WTC11 (cell line): ENCODE results near the gene TMEM179B. TPM values are rescaled to one million over a fixed set of nuclear protein-coding genes. Genes with fewer than 3 reads are reported as not detected.
A peak's percentile ranks its signal among the peaks of the same experiment; 100 is the strongest.

Experiments used
- ATF2 ChIP-seq: sonication (generic); formaldehyde crosslinking; IDR thresholded peaks from 2 replicates; pipeline ENCODE4 v1.8.1; 2022; ENCODE audit warnings: low read depth, missing genetic modification reagents, borderline replicate concordance
- CBFB ChIP-seq: sonication (generic); formaldehyde crosslinking; IDR thresholded peaks from 2 replicates; pipeline ENCODE4 v1.8.1; 2022; ENCODE audit warnings: mild to moderate bottlenecking, low read depth, missing genetic modification reagents
- ETV6 ChIP-seq: sonication (generic); formaldehyde crosslinking; IDR thresholded peaks from 2 replicates; pipeline ENCODE4 v1.8.1; 2022; ENCODE audit warnings: mild to moderate bottlenecking, missing genetic modification reagents
- FOXK1 ChIP-seq: sonication (generic); formaldehyde crosslinking; IDR thresholded peaks from 2 replicates; pipeline ENCODE4 v1.8.0; 2022; ENCODE audit warnings: mild to moderate bottlenecking, moderate library complexity, missing genetic modification reagents
- GABPB1 ChIP-seq: sonication (generic); formaldehyde crosslinking; IDR thresholded peaks from 2 replicates; pipeline ENCODE4 v1.8.1; 2023; ENCODE audit warnings: mild to moderate bottlenecking, missing genetic modification reagents
- KAT7 ChIP-seq: sonication (generic); formaldehyde crosslinking; IDR thresholded peaks from 2 replicates; pipeline ENCODE4 v1.8.1; 2023; ENCODE audit warnings: missing genetic modification reagents, mild to moderate bottlenecking, borderline replicate concordance
- MAX ChIP-seq: sonication (generic); formaldehyde crosslinking; IDR thresholded peaks from 2 replicates; pipeline ENCODE4 v1.8.0; 2022; ENCODE audit warnings: mild to moderate bottlenecking, missing genetic modification reagents
- MXD4 ChIP-seq: fragments of 250-450 bp; sonication (Bioruptor Pico); IDR thresholded peaks from 2 replicates; pipeline ENCODE4 v1.8.0; 2021; ENCODE audit warnings: mild to moderate bottlenecking, moderate library complexity, borderline replicate concordance
- MYBL2 ChIP-seq: sonication (generic); formaldehyde crosslinking; IDR thresholded peaks from 2 replicates; pipeline ENCODE4 v1.8.1; 2023; ENCODE audit warnings: mild to moderate bottlenecking, moderate library complexity, missing genetic modification reagents
- NR3C1 ChIP-seq: sonication (generic); formaldehyde crosslinking; conservative IDR thresholded peaks from 2 replicates; pipeline ENCODE4 v1.8.1; 2023; ENCODE audit warnings: low read depth, mild to moderate bottlenecking, missing genetic modification reagents
- PRRX2 ChIP-seq: fragments of 250-450 bp; sonication (Bioruptor Pico); IDR thresholded peaks from 2 replicates; pipeline ENCODE4 v1.8.0; 2021; ENCODE audit warnings: mild to moderate bottlenecking
- RORB ChIP-seq: fragments of 250-450 bp; sonication (Bioruptor Pico); IDR thresholded peaks from 2 replicates; pipeline ENCODE4 v1.9.0; 2021; ENCODE audit warnings: mild to moderate bottlenecking
- SMAD4 ChIP-seq: sonication (generic); formaldehyde crosslinking; IDR thresholded peaks from 2 replicates; pipeline ENCODE4 v1.8.0; 2022; ENCODE audit warnings: mild to moderate bottlenecking, missing genetic modification reagents
- SOX15 ChIP-seq: fragments of 250-450 bp; sonication (Bioruptor Pico); IDR thresholded peaks from 2 replicates; pipeline ENCODE4 v1.9.0; 2021; ENCODE audit warnings: mild to moderate bottlenecking
- TCF7 ChIP-seq: sonication (generic); formaldehyde crosslinking; IDR thresholded peaks from 2 replicates; pipeline ENCODE4 v1.8.0; 2022; ENCODE audit warnings: mild to moderate bottlenecking, low read depth, missing genetic modification reagents, moderate library complexity
- TEAD1 ChIP-seq: sonication (generic); formaldehyde crosslinking; IDR thresholded peaks from 2 replicates; pipeline ENCODE4 v1.8.0; 2022; ENCODE audit warnings: mild to moderate bottlenecking, missing genetic modification reagents
- ZNF423 ChIP-seq: fragments of 250-450 bp; sonication (Bioruptor Pico); IDR thresholded peaks from 2 replicates; pipeline ENCODE4 v2.1.2; 2022; ENCODE audit warnings: mild to moderate bottlenecking, moderate library complexity
- ZNF671 ChIP-seq: fragments of 250-450 bp; sonication (Bioruptor Pico); IDR thresholded peaks from 2 replicates; pipeline ENCODE4 v1.8.0; 2021; ENCODE audit warnings: mild to moderate bottlenecking
- total RNA-seq: library from RNA; stranded (reverse); gene quantifications from 3 replicates; pipeline ENCODE4 v1.2.3, GENCODE V29; 2021
- TF ChIP-seq, protein P1 (sequence below): sonication (generic); formaldehyde crosslinking; IDR thresholded peaks from 2 replicates; pipeline ENCODE4 v1.8.0; 2022; ENCODE audit warnings: missing genetic modification reagents
- TF ChIP-seq, protein P2 (sequence below): sonication (generic); formaldehyde crosslinking; IDR thresholded peaks from 2 replicates; pipeline ENCODE4 v1.8.1; 2023; ENCODE audit warnings: mild to moderate bottlenecking, missing genetic modification reagents, borderline replicate concordance
- TF ChIP-seq, protein P3 (sequence below): sonication (generic); formaldehyde crosslinking; IDR thresholded peaks from 2 replicates; pipeline ENCODE4 v1.8.0; 2023; ENCODE audit warnings: mild to moderate bottlenecking, missing genetic modification reagents
- TF ChIP-seq, protein P4 (sequence below): sonication (generic); formaldehyde crosslinking; conservative IDR thresholded peaks from 2 replicates; pipeline ENCODE4 v1.8.1; 2023; ENCODE audit warnings: mild to moderate bottlenecking, low read depth, missing genetic modification reagents, moderate library complexity
- TF ChIP-seq, protein P5 (sequence below): sonication (generic); formaldehyde crosslinking; IDR thresholded peaks from 2 replicates; pipeline ENCODE4 v1.8.1; 2023; ENCODE audit warnings: mild to moderate bottlenecking, missing genetic modification reagents, moderate library complexity

Gene TMEM179B
- total RNA-seq, 1 experiment from 2014 or later = 21.4 TPM

DNA sequence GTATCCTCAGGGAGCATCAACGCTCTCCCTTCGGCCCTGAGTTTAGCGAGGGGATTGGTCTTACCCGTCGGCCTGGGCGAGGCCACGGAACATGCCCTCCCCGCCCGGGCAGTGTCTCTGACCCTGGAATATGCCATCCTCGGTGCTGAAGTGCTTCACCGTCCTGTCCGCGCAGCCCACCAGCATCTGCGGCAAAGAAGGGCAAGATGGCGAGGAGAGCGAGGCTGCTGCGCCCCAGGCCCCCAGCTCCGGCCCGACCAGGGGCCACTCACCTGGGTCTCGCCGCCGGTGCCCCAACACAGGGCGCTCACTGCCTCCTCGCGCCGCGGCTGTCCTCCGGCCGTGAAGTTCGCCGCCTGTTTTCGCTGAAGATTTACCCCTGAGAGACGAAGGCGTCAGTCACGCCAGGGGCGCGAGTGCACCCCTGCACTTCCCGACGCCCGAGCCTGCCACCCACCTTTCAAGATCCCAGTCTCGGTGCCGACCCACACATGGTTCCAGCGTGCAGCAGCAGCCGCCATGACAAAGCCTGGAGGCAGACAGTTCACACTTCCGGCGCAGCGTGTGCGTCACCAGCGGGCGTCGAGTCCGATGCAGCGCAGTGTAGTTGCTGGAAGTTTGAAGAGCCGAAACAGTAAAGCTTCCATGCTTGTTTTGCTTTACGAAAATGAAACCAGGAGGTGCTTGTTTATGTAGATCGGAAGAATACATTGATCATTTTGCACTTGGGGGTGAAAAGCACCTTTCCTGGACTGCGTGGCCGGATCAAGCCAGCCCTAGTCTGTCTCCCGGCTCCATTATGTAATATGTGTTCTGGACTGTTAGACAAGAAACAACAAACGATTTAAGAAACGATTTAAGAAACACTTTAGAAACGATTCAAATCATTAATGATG is 52.1 kb downstream of the TMEM179B start, which contains the start of gene WDR74 (continued):
- TF ChIP-seq GABPB1 (CRISPR knock-in tag) (peak; percentile 93), FOXK1 (peak; percentile 98), NR3C1 (CRISPR knock-in tag) (no peak), MXD4 (no peak), SMAD4 (CRISPR knock-in tag) (peak; percentile 76; the same call in 1 of the 2 replicates), ZNF671 (no peak), PRRX2 (CRISPR knock-in tag) (no peak), MAX (CRISPR knock-in tag) (peak; percentile 95), MYBL2 (peak; percentile 88), ATF2 (CRISPR knock-in tag) (no peak), TCF7 (CRISPR knock-in tag) (no peak), CBFB (CRISPR knock-in tag) (peak; percentile 71; the same call in 1 of the 2 replicates), RORB (CRISPR knock-in tag) (no peak), KAT7 (CRISPR knock-in tag) (0 out of 2 replicates have a peak, but pooled peaks have one; percentile 69), TEAD1 (CRISPR knock-in tag) (peak; percentile 93), ZNF423 (CRISPR knock-in tag) (no peak), SOX15 (CRISPR knock-in tag) (no peak), ETV6 (CRISPR knock-in tag) (peak; percentile 93)
- TF ChIP-seq, protein P1, sequence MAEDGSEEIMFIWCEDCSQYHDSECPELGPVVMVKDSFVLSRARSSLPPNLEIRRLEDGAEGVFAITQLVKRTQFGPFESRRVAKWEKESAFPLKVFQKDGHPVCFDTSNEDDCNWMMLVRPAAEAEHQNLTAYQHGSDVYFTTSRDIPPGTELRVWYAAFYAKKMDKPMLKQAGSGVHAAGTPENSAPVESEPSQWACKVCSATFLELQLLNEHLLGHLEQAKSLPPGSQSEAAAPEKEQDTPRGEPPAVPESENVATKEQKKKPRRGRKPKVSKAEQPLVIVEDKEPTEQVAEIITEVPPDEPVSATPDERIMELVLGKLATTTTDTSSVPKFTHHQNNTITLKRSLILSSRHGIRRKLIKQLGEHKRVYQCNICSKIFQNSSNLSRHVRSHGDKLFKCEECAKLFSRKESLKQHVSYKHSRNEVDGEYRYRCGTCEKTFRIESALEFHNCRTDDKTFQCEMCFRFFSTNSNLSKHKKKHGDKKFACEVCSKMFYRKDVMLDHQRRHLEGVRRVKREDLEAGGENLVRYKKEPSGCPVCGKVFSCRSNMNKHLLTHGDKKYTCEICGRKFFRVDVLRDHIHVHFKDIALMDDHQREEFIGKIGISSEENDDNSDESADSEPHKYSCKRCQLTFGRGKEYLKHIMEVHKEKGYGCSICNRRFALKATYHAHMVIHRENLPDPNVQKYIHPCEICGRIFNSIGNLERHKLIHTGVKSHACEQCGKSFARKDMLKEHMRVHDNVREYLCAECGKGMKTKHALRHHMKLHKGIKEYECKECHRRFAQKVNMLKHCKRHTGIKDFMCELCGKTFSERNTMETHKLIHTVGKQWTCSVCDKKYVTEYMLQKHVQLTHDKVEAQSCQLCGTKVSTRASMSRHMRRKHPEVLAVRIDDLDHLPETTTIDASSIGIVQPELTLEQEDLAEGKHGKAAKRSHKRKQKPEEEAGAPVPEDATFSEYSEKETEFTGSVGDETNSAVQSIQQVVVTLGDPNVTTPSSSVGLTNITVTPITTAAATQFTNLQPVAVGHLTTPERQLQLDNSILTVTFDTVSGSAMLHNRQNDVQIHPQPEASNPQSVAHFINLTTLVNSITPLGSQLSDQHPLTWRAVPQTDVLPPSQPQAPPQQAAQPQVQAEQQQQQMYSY (CRISPR knock-in tag) = no peak
- TF ChIP-seq, protein P2, sequence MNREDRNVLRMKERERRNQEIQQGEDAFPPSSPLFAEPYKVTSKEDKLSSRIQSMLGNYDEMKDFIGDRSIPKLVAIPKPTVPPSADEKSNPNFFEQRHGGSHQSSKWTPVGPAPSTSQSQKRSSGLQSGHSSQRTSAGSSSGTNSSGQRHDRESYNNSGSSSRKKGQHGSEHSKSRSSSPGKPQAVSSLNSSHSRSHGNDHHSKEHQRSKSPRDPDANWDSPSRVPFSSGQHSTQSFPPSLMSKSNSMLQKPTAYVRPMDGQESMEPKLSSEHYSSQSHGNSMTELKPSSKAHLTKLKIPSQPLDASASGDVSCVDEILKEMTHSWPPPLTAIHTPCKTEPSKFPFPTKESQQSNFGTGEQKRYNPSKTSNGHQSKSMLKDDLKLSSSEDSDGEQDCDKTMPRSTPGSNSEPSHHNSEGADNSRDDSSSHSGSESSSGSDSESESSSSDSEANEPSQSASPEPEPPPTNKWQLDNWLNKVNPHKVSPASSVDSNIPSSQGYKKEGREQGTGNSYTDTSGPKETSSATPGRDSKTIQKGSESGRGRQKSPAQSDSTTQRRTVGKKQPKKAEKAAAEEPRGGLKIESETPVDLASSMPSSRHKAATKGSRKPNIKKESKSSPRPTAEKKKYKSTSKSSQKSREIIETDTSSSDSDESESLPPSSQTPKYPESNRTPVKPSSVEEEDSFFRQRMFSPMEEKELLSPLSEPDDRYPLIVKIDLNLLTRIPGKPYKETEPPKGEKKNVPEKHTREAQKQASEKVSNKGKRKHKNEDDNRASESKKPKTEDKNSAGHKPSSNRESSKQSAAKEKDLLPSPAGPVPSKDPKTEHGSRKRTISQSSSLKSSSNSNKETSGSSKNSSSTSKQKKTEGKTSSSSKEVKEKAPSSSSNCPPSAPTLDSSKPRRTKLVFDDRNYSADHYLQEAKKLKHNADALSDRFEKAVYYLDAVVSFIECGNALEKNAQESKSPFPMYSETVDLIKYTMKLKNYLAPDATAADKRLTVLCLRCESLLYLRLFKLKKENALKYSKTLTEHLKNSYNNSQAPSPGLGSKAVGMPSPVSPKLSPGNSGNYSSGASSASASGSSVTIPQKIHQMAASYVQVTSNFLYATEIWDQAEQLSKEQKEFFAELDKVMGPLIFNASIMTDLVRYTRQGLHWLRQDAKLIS (CRISPR knock-in tag) = 0 out of 2 replicates have a peak, but pooled peaks have one; percentile 50
- TF ChIP-seq, protein P3, sequence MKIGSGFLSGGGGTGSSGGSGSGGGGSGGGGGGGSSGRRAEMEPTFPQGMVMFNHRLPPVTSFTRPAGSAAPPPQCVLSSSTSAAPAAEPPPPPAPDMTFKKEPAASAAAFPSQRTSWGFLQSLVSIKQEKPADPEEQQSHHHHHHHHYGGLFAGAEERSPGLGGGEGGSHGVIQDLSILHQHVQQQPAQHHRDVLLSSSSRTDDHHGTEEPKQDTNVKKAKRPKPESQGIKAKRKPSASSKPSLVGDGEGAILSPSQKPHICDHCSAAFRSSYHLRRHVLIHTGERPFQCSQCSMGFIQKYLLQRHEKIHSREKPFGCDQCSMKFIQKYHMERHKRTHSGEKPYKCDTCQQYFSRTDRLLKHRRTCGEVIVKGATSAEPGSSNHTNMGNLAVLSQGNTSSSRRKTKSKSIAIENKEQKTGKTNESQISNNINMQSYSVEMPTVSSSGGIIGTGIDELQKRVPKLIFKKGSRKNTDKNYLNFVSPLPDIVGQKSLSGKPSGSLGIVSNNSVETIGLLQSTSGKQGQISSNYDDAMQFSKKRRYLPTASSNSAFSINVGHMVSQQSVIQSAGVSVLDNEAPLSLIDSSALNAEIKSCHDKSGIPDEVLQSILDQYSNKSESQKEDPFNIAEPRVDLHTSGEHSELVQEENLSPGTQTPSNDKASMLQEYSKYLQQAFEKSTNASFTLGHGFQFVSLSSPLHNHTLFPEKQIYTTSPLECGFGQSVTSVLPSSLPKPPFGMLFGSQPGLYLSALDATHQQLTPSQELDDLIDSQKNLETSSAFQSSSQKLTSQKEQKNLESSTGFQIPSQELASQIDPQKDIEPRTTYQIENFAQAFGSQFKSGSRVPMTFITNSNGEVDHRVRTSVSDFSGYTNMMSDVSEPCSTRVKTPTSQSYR (CRISPR knock-in tag) = no peak
- TF ChIP-seq, protein P4, sequence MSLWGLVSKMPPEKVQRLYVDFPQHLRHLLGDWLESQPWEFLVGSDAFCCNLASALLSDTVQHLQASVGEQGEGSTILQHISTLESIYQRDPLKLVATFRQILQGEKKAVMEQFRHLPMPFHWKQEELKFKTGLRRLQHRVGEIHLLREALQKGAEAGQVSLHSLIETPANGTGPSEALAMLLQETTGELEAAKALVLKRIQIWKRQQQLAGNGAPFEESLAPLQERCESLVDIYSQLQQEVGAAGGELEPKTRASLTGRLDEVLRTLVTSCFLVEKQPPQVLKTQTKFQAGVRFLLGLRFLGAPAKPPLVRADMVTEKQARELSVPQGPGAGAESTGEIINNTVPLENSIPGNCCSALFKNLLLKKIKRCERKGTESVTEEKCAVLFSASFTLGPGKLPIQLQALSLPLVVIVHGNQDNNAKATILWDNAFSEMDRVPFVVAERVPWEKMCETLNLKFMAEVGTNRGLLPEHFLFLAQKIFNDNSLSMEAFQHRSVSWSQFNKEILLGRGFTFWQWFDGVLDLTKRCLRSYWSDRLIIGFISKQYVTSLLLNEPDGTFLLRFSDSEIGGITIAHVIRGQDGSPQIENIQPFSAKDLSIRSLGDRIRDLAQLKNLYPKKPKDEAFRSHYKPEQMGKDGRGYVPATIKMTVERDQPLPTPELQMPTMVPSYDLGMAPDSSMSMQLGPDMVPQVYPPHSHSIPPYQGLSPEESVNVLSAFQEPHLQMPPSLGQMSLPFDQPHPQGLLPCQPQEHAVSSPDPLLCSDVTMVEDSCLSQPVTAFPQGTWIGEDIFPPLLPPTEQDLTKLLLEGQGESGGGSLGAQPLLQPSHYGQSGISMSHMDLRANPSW = no peak
- TF ChIP-seq, protein P5, sequence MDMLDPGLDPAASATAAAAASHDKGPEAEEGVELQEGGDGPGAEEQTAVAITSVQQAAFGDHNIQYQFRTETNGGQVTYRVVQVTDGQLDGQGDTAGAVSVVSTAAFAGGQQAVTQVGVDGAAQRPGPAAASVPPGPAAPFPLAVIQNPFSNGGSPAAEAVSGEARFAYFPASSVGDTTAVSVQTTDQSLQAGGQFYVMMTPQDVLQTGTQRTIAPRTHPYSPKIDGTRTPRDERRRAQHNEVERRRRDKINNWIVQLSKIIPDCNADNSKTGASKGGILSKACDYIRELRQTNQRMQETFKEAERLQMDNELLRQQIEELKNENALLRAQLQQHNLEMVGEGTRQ (CRISPR knock-in tag) = peak; percentile 60
